Activated naive CD4-positive, alpha-beta T cell treated with anti-CD3 and anti-CD28 coated beads, Interleukin-2, amount 50 U/mL, for 24 hours (primary cell): Measurements from ENCODE around the gene UBL4A.

Experiments used
- H3K27ac Mint-ChIP-seq: one replicate; pipeline ENCODE4 v1.8.0; 2021; ENCODE audit warnings: mild to moderate bottlenecking, mixed read lengths
- H3K27me3 Mint-ChIP-seq: one replicate; pipeline ENCODE4 v1.8.0; 2021; ENCODE audit warnings: mixed read lengths
- H3K36me3 Mint-ChIP-seq: one replicate; pipeline ENCODE4 v1.8.0; 2021; ENCODE audit warnings: mixed read lengths
- H3K4me1 Mint-ChIP-seq: one replicate; pipeline ENCODE4 v1.8.0; 2021; ENCODE audit warnings: mixed read lengths
- H3K4me3 Mint-ChIP-seq: one replicate; pipeline ENCODE4 v1.8.0; 2021; ENCODE audit warnings: mild to moderate bottlenecking, mixed read lengths
- H3K9me3 Mint-ChIP-seq: one replicate; pipeline ENCODE4 v1.8.0; 2021; ENCODE audit warnings: mixed read lengths

Gene UBL4A

GRCh38 chrX:154443992-154444754 lies 42.2 kb downstream of the UBL4A start, which contains the start of gene FAM50A:
Gene FAM50A (plus strand): TSS chrX:154444141. CDS start chrX:154444236, 95 bp downstream.
- Mint-ChIP-seq H3K27me3 (no peaks in the 10 kb centered on the region), H3K9me3 (no peaks in the 10 kb centered on the region), H3K4me3 (peak within 1 kb of the TSS; percentile 73), H3K4me1 (peaks cover 13% of the 10 kb centered on the region), H3K36me3 (no peaks in the 10 kb centered on the region), H3K27ac (peak within 1 kb of the TSS; percentile 41)

- H3K4me3 Mint-ChIP-seq: peak overlapping the region; percentile 73
- H3K27ac Mint-ChIP-seq: peak overlapping the region; percentile 35
- no peaks in the 10 kb centered on the region for H3K36me3 Mint-ChIP-seq
- H3K27me3 Mint-ChIP-seq: no peaks in the 10 kb centered on the region
- H3K9me3 Mint-ChIP-seq: no peaks in the 10 kb centered on the region
- peaks cover 16% of the 10 kb centered on the region for H3K4me1 Mint-ChIP-seq
Measured at GRCh38 chrX:154443479-154443910, 42.9 kb downstream of the UBL4A start.

GRCh38 chrX:154441984-154442707 lies 44.3 kb downstream of the UBL4A start:
- no peaks in the 10 kb centered on the region for H3K36me3 Mint-ChIP-seq
- H3K4me3 Mint-ChIP-seq: no peak overlapping the region
- H3K4me1 Mint-ChIP-seq: peaks cover 20% of the 10 kb centered on the region
- H3K9me3 Mint-ChIP-seq: no peaks in the 10 kb centered on the region
- no peaks in the 10 kb centered on the region for H3K27me3 Mint-ChIP-seq
- H3K27ac Mint-ChIP-seq: no peak overlapping the region

GRCh38 chrX:154441564-154441963 lies 44.9 kb downstream of the UBL4A start:
- H3K27ac Mint-ChIP-seq: peak overlapping the region; percentile 30
- H3K4me3 Mint-ChIP-seq: no peak overlapping the region
- peaks cover 20% of the 10 kb centered on the region for H3K4me1 Mint-ChIP-seq
- H3K27me3 Mint-ChIP-seq: no peaks in the 10 kb centered on the region
- H3K36me3 Mint-ChIP-seq: no peaks in the 10 kb centered on the region
- H3K9me3 Mint-ChIP-seq: no peaks in the 10 kb centered on the region

DNA sequence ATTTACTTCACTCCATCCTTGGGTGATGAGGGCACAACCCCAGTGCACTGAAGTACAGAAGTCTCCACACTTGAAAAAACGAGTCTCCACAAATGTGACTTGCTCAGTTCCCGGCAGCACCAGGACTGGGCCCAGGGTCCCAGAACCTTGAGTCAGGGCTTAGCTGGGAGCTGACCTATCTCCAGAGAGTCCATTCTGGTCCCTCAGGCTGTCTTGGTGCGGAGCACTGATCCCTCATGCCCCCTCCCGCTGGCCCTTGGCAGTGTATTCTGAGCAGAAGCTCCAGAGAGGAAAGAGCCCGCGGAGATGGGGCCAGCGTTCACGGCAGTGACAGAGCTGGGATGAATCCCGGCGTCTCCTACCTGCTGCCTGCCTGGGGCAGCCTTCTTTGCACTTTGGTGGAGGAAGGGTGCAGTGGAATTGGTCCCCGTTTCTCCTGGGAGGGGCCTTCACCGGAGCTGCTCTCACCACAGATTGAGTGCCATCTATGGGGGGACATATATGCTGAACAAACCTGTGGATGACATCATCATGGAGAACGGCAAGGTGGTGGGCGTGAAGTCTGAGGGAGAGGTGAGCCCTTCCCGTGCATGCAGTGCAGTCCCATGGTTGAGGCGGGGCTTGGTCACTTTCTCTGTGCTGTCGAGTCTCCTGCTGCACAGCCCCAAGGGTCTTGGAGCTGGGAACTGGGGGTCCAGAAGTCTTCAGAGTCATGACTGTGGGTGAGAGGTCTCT lies 45.6 kb downstream of the UBL4A start:
- Mint-ChIP-seq H3K4me3 (no peak overlapping the region), H3K27me3 (no peaks in the 10 kb centered on the region), H3K36me3 (no peaks in the 10 kb centered on the region), H3K9me3 (no peaks in the 10 kb centered on the region), H3K4me1 (peaks cover 26% of the 10 kb centered on the region), H3K27ac (no peak overlapping the region)

DNA sequence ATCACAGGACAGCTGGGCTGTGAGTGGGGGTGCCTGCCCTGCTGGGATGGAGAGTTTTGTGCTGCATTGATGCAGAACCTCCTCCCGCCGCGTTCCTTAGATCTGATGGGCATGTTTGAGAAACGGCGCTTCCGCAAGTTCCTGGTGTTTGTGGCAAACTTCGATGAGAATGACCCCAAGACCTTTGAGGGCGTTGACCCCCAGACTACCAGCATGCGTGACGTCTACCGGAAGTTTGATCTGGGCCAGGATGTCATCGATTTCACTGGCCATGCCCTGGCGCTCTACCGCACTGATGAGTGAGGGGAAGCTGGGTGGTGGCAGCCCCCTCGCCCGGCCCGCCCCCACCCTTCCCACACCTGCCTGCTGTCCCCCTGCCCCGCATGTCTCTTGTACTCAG lies 46.6 kb downstream of the UBL4A start:
- H3K4me1 Mint-ChIP-seq: peaks cover 26% of the 10 kb centered on the region
- H3K27me3 Mint-ChIP-seq: no peaks in the 10 kb centered on the region
- no peak overlapping the region for H3K27ac Mint-ChIP-seq
- H3K9me3 Mint-ChIP-seq: no peaks in the 10 kb centered on the region
- H3K4me3 Mint-ChIP-seq: no peak overlapping the region
- no peaks in the 10 kb centered on the region for H3K36me3 Mint-ChIP-seq

GRCh38 chrX:154437971-154438893 lies 48.2 kb downstream of the UBL4A start:
- Mint-ChIP-seq H3K27me3 (no peaks in the 10 kb centered on the region), H3K4me3 (peak overlapping the region; percentile 86), H3K27ac (peak overlapping the region; percentile 84), H3K36me3 (no peaks in the 10 kb centered on the region), H3K4me1 (peaks cover 22% of the 10 kb centered on the region), H3K9me3 (no peaks in the 10 kb centered on the region)

DNA sequence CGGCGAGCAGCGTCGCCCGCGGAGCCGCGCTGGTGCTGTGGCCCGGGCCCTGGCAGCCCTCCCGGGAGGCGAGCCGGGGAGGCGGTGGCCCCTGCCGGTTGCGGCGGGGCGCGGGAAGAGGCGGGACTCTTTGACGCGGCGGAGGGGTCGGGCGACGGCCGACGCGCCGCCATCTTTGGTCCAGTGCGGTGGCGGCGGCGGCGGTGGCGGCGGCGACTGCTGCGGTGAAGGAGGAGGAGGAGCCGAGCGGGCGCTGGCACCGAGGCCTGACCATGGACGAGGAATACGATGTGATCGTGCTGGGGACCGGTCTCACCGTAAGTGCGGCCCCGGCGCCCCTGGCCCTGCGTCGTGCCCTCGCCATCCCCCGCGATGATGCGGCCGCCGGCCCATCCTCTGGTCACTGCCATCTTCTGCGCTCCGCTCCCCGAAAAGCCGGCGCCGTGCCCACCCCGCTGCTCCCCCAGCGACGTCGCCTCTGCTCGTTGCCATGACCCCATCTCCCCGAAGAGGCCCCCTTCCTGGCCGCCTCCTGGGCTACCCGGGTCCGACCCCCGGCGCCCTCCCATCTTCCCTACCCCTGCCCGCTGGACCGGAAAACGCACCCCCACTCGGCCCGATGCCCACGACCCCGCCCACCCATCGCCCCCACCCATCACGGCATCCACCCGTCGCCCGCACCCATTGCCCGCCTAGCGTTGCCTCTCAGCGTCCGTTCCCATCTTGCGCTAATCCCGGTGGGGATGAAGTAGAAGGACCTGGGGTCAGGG lies 49.2 kb downstream of the UBL4A start, which contains the start of gene GDI1:
Gene GDI1, plus strand, starts transcription at position 172 of the 770 bp plus-strand sequence. Its CDS starts 101 bp downstream, at position 273.
- no peaks in the 10 kb centered on the region for H3K27me3 Mint-ChIP-seq
- H3K4me3 Mint-ChIP-seq: peak within 1 kb of the TSS; percentile 86
- H3K36me3 Mint-ChIP-seq: no peaks in the 10 kb centered on the region
- H3K9me3 Mint-ChIP-seq: no peaks in the 10 kb centered on the region
- peaks cover 20% of the 10 kb centered on the region for H3K4me1 Mint-ChIP-seq
- peak within 1 kb of the TSS; percentile 89 for H3K27ac Mint-ChIP-seq

- Mint-ChIP-seq H3K4me3 (peak overlapping the region; percentile 81), H3K36me3 (no peaks in the 10 kb centered on the region), H3K27me3 (no peaks in the 10 kb centered on the region)
Measured at GRCh38 chrX:154436374-154436982, 49.9 kb downstream of the UBL4A start.

DNA sequence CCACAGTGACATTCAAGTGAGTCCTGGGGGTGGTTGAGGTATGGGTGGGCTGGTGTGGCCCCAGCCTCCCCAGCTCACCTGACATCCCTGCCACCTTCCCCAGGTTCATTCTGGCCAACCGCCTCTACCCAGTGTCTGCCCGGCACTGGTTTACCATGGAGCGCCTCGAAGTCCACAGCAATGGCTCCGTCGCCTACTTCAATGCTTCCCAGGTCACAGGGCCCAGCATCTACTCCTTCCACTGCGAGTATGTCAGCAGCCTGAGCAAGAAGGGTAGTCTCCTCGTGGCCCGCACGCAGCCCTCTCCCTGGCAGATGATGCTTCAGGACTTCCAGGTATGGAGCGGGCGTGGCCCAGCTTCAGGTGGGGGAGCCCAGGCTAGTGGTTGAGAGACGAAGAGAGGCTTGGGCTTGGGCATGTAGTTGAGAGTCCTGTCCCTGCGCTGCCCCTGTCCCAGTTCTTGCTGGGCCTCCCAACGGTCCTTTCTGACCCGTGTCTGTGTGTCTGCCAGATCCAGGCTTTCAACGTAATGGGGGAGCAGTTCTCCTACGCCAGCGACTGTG lies 51.2 kb downstream of the UBL4A start:
- Mint-ChIP-seq H3K27ac (no peak overlapping the region), H3K4me1 (peaks cover 19% of the 10 kb centered on the region), H3K9me3 (no peaks in the 10 kb centered on the region), H3K27me3 (no peaks in the 10 kb centered on the region), H3K36me3 (no peaks in the 10 kb centered on the region), H3K4me3 (no peak overlapping the region)

More at GRCh38 chrX:154436374-154436982, 49.9 kb downstream of the UBL4A start:
- Mint-ChIP-seq H3K9me3 (no peaks in the 10 kb centered on the region), H3K27ac (peak overlapping the region; percentile 89), H3K4me1 (peaks cover 14% of the 10 kb centered on the region)

GRCh38 chrX:154434394-154435168 lies 51.8 kb downstream of the UBL4A start:
- H3K27ac Mint-ChIP-seq: no peak overlapping the region
- peaks cover 21% of the 10 kb centered on the region for H3K4me1 Mint-ChIP-seq
- no peaks in the 10 kb centered on the region for H3K36me3 Mint-ChIP-seq
- no peak overlapping the region for H3K4me3 Mint-ChIP-seq
- no peaks in the 10 kb centered on the region for H3K9me3 Mint-ChIP-seq
- no peaks in the 10 kb centered on the region for H3K27me3 Mint-ChIP-seq
